ENCODE data around the gene NPHP4.

DNA sequence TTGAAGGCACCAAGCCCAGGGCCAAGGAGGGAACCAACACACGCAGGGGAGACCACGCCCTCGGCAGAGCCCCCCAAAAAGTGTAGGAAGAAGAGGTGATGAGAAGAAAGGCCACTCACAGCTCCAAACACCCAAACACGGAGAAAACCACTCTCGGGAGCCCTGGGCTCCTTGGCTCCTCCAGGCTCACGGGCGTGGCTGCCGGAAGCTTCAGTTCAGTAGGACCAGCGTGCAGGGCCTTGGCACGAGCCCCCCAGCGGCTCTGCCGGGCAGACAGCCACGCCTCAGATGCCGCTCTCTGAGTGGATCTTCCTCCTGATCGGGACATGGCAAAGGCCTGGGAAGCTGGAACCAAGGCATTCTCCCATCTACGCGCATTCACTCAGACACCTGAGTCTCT, 94.0 kb downstream of the NPHP4 start:
- TF ChIP-seq EZH2 (IDR thresholded peaks at IDR 0.05) (no peak), POLR2AphosphoS5 (IDR thresholded peaks at IDR 0.05; ENCODE audit: borderline replicate concordance, low read depth, low read length) (no peak)

Measured in SK-N-MC (cell line).